DMS53 treated with DMSO at 0.1 percent for 48 hours (cell line): Measurements from ENCODE around the gene PLS3.

Source experiments
- DNase-seq: peaks from one replicate; lab custom pipeline; 2025; ENCODE audit not compliant: unreplicated experiment; lab: John Stamatoyannopoulos, UW

Gene PLS3

GRCh38 chrX:115564243-115564642 is 3.3 kb downstream of the PLS3 start:
- no peak for DNase-seq

- DNase-seq, result no peak
Measured at GRCh38 chrX:115565888-115566287, 4.9 kb downstream of the PLS3 start.

GRCh38 chrX:115571712-115572111 is 10.7 kb downstream of the PLS3 start:
- DNase-seq, result no peak

- DNase-seq, result no peak
Measured at GRCh38 chrX:115573185-115573584, 12.2 kb downstream of the PLS3 start.

- DNase-seq, result no peak
Measured at GRCh38 chrX:115576676-115577075, 15.7 kb downstream of the PLS3 start.

GRCh38 chrX:115579327-115579726 is 18.4 kb downstream of the PLS3 start:
- DNase-seq, result no peak

- DNase-seq, result no peak
Measured at GRCh38 chrX:115579786-115580294, 18.9 kb downstream of the PLS3 start.

GRCh38 chrX:115581759-115582615 is 21.0 kb downstream of the PLS3 start:
- DNase-seq, result no peak

GRCh38 chrX:115582616-115583495 is 21.9 kb downstream of the PLS3 start:
- DNase-seq, result no peak

GRCh38 chrX:115583496-115584004 is 22.6 kb downstream of the PLS3 start:
- no peak for DNase-seq

GRCh38 chrX:115584696-115585095 is 23.7 kb downstream of the PLS3 start:
- DNase-seq, result no peak

- DNase-seq, result no peak
Measured at GRCh38 chrX:115588179-115588578, 27.2 kb downstream of the PLS3 start.

- DNase-seq, result no peak
Measured at GRCh38 chrX:115589419-115589818, 28.4 kb downstream of the PLS3 start.

GRCh38 chrX:115591420-115591819 is 30.4 kb downstream of the PLS3 start:
- no peak for DNase-seq

GRCh38 chrX:115591856-115592842 is 31.2 kb downstream of the PLS3 start:
- no peak for DNase-seq

GRCh38 chrX:115592997-115593734 is 32.2 kb downstream of the PLS3 start:
- DNase-seq, result no peak

- no peak for DNase-seq
Measured at GRCh38 chrX:115595049-115595448, 34.1 kb downstream of the PLS3 start.

GRCh38 chrX:115598556-115598955 is 37.6 kb downstream of the PLS3 start:
- DNase-seq, result no peak

GRCh38 chrX:115602308-115602707 is 41.3 kb downstream of the PLS3 start:
- DNase-seq, result no peak
